ENCODE measurements around the gene IGF2. TPM values are rescaled to one million over a fixed set of nuclear protein-coding genes. Genes with fewer than 3 reads are reported as not detected.

The IGF2 gene
- total and polyA plus RNA-seq, 2 of the 8 experiments (the other 6 are each of a cell fraction or from before 2014, with no cell fraction given) = 0.74 to 1.5 TPM

GRCh38 chr11:2096919-2097301, 42.3 kb downstream of the IGF2 start:
- H2BK20ac ChIP-seq (ENCODE audit: low read length) = peak overlapping the region; percentile 86; the same call in 1 of the 2 replicates
- 0 out of 2 replicates have a peak overlapping the region, but pooled peaks have one; percentile 62 for H4K8ac ChIP-seq (ENCODE audit: extremely low read depth, insufficient read depth, low read length)
- FAIRE-seq = no peak
- no peaks in the 10 kb centered on the region for H3K36me3 ChIP-seq (ENCODE audit: control insufficient read depth in 2 of 4, insufficient read depth in 4 of 4, low read length in 3 of 4)
- no peak overlapping the region for H3K27ac ChIP-seq (ENCODE audit: low read depth, low read length)
- no peak overlapping the region for H3K56ac ChIP-seq (replicated peaks; ENCODE audit: insufficient read length, low read depth, low read length)
- TF ChIP-seq KDM4A (IDR thresholded peaks at IDR 0.05; ENCODE audit: low read depth, low read length, severe bottlenecking) (no peak), RBBP5 (IDR thresholded peaks at IDR 0.05; ENCODE audit: borderline replicate concordance, low read depth, low read length) (no peak), EZH2 (IDR thresholded peaks at IDR 0.05; ENCODE audit: low read depth, low read length, severe bottlenecking) (no peak), ZNF274 (IDR thresholded peaks at IDR 0.05; ENCODE audit: borderline replicate concordance, extremely low read depth, low read length) (no peak)
- H3K9me3 ChIP-seq (ENCODE audit: insufficient read depth in 2 of 2, low read depth in 1 of 2, low read length in 1 of 2) = no peaks in the 10 kb centered on the region; a peak in 1 of 4 replicates
- CTCF ChIA-PET (ENCODE audit: partially characterized antibody) = interaction anchor here (0.8 to 8.3 kb wide), 8 partner anchors 17 to 403 kb away, joined by 3 to 80 read pairs (median 4); no protein-coding TSS in a partner anchor
- H3K4ac ChIP-seq (replicated peaks; ENCODE audit: insufficient read length, low read depth, low read length) = peak overlapping the region; percentile 74
- WGBS, 2 experiments (ENCODE audit: extremely low coverage in 1 of 2, insufficient coverage in 1 of 2, insufficient read length in 1 of 2, insufficient replicate concordance in 2 of 2, low coverage in 1 of 2, low lambda C conversion rate in 2 of 2, missing lambda C conversion rate in 1 of 2) = 64% methylated on average over 11 of the region's 17 CpGs; no CpG with 5 or more reads in 1 of the 2 experiments
- no peak for DNase-seq (ENCODE audit: low read depth in 1 of 2, low spot score in 2 of 2)
- H4K20me1 ChIP-seq (replicated peaks in 1 of 2; ENCODE audit: control insufficient read depth in 1 of 2, insufficient read depth in 2 of 2, low read length in 2 of 2) = peaks cover 0 to 1% of the 10 kb centered on the region in 2 experiments
- H3K23ac ChIP-seq (ENCODE audit: insufficient read length) = no peak overlapping the region
- H2AFZ ChIP-seq (ENCODE audit: low read length) = 0 out of 2 replicates have a peak overlapping the region, but pooled peaks have one; percentile 63
- POLR2A ChIA-PET (ENCODE audit: partially characterized antibody) = interaction anchor here (0.6 to 1.5 kb wide), 2 partner anchors 24 to 40 kb away, joined by 4 to 5 read pairs; no protein-coding TSS in a partner anchor
- H2BK120ac ChIP-seq (replicated peaks; ENCODE audit: low read depth, low read length) = no peak overlapping the region
- H3K79me2 ChIP-seq (ENCODE audit: control insufficient read depth in 1 of 2, insufficient read depth in 2 of 2, low read length in 2 of 2) = no peaks in the 10 kb centered on the region
- peak overlapping the region; percentile 92; the same call in 1 of the 2 replicates for H2BK12ac ChIP-seq (ENCODE audit: low read depth, low read length)
- peaks cover 0 to 35% (median 23%) of the 10 kb centered on the region in 4 experiments; a peak in 6 of 7 replicates for H3K4me1 ChIP-seq (replicated peaks in 1 of 4; ENCODE audit: control insufficient read depth in 3 of 4, insufficient read depth in 4 of 4, low read length in 3 of 4)
- H3K79me1 ChIP-seq (ENCODE audit: low read depth, low read length) = no peaks in the 10 kb centered on the region
- peak overlapping the region; percentile 83 for H3K18ac ChIP-seq (ENCODE audit: extremely low read depth, low read length)
- H3K23me2 ChIP-seq (ENCODE audit: low read depth, low read length) = no peaks in the 10 kb centered on the region; the same call in 1 of the 2 replicates
- no peak overlapping the region for H3K14ac ChIP-seq (ENCODE audit: insufficient read length)
- 0 out of 2 replicates have a peak overlapping the region, but pooled peaks have one; percentile 86 for H2AK5ac ChIP-seq (ENCODE audit: low read depth, low read length)
- peak overlapping the region in 1 of 4 experiments; percentile 11; a peak in 1 of 8 replicates for H3K4me3 ChIP-seq (ENCODE audit: extremely low read depth in 1 of 4, insufficient read depth in 2 of 4, low read depth in 3 of 4, low read length in 4 of 4)
- 0 out of 2 replicates have a peak overlapping the region, but pooled peaks have one; percentile 71 for H2BK5ac ChIP-seq (ENCODE audit: low read depth, low read length)
- no peak overlapping the region for H4K5ac ChIP-seq (ENCODE audit: insufficient read length, low read depth, low read length)
- peak overlapping the region; percentile 91 for H4K91ac ChIP-seq (replicated peaks; ENCODE audit: insufficient read length, low read length)
- H3K4me2 ChIP-seq (ENCODE audit: insufficient read depth in 1 of 2, low read depth in 2 of 2, low read length in 2 of 2) = peak overlapping the region; percentile 3 to 46; a peak in 2 of 4 replicates
- H2BK15ac ChIP-seq (ENCODE audit: low read length) = no peak overlapping the region; the same call in 1 of the 2 replicates
- H3K27me3 ChIP-seq (replicated peaks in 1 of 4; ENCODE audit: control insufficient read depth in 3 of 4, extremely low read depth in 1 of 4, insufficient read depth in 3 of 4, low read length in 3 of 4) = peaks cover 0 to 3% (median 0%) of the 10 kb centered on the region in 4 experiments; a peak in 1 of 7 replicates
- no peak overlapping the region; a peak in 1 of 7 replicates for H3K9ac ChIP-seq (replicated peaks in 1 of 4; ENCODE audit: extremely low read depth in 1 of 4, low read depth in 3 of 4, low read length in 3 of 4)

Data from H1 (cell line).